ENCODE measurements around the gene INSYN1.

DNA sequence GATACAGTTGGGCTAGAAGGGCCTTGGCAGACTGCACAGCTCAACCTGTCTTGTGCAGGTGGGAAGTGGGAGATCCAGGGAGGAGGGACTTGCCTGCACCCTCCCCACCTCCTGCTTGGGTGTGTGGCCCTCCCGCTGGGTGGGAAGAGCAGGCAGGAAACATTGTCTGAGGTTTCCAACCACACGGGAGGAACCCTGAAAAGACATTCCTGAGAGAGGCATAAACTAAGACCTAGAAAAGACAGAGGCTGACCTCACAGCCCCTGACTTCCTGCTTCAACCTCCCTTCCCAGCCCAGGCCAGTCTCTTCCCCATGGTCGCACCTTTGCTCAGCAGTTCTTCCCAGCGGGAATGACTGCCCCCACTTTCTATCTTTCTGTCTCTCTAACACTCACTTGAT is 46.3 kb upstream of the INSYN1 start:
- no peak for TF ChIP-seq TCF12 (IDR thresholded peaks at IDR 0.05; ENCODE audit: low read depth, low read length)
- TF ChIP-seq POLR2AphosphoS5 (IDR thresholded peaks at IDR 0.05; ENCODE audit: low read length) = no peak
- TF ChIP-seq, protein P1, sequence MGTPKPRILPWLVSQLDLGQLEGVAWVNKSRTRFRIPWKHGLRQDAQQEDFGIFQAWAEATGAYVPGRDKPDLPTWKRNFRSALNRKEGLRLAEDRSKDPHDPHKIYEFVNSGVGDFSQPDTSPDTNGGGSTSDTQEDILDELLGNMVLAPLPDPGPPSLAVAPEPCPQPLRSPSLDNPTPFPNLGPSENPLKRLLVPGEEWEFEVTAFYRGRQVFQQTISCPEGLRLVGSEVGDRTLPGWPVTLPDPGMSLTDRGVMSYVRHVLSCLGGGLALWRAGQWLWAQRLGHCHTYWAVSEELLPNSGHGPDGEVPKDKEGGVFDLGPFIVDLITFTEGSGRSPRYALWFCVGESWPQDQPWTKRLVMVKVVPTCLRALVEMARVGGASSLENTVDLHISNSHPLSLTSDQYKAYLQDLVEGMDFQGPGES (IDR thresholded peaks at IDR 0.05) = no peak

Data from GM12878 (cell line).